GM19239 (cell line): ENCODE data around the gene SYNDIG1.
A peak's percentile ranks its signal among the peaks of the same experiment; 100 is the strongest.

Experiments
- DNase-seq: peaks from one replicate; pipeline ENCODE4 v3.0.0; 2011; ENCODE audit warnings: low spot score; ENCODE audit not compliant: insufficient read length
- FAIRE-seq: peaks from 2 replicates; lab custom pipeline; 2011; peaks lifted over from hg19 to GRCh38; lab: Jason Lieb, UNC

Gene SYNDIG1

GRCh38 chr20:24603454-24603853, 134.0 kb downstream of the SYNDIG1 start:
- DNase-seq = no peak
- FAIRE-seq = no peak

DNA sequence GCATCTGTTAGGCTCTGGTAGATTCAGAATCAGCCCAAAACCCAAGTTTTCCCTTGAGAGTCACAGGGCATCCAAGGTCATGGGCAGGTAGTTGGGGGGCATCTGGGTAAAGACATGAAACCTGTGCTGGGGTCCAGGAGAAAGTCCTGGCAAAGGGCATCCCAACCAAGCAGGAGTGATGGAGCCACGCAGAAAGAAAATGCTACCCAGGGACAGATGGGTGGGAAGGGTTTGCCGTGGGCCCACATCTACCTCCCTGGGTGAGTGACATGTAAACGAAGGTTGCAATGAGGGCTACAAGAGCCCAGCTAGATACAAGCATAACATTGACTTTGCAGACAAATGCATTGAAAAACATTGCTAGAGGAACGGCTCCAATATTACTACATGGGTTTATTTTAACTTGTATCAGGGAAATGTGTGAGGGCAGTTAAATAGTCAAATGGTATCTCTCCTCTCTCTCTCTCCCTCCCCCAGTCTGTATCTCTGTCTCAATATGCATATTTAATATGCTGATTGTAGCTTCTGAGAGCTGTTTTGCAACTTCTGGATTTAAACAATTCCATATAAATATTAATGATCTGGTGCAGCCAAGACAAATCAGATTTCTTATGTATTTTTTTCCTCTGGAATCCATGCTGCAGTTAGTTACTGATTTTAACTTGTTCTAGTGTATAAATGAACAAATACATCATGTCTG, 135.7 kb downstream of the SYNDIG1 start:
- no peak for DNase-seq
- no peak for FAIRE-seq

GRCh38 chr20:24605937-24606455, 136.6 kb downstream of the SYNDIG1 start:
- FAIRE-seq (no peak), DNase-seq (no peak)

GRCh38 chr20:24607402-24607801, 138.0 kb downstream of the SYNDIG1 start:
- no peak for DNase-seq
- no peak for FAIRE-seq

- DNase-seq = no peak
- FAIRE-seq = peak; percentile 28
Measured at GRCh38 chr20:24608926-24609667, 139.7 kb downstream of the SYNDIG1 start.

DNA sequence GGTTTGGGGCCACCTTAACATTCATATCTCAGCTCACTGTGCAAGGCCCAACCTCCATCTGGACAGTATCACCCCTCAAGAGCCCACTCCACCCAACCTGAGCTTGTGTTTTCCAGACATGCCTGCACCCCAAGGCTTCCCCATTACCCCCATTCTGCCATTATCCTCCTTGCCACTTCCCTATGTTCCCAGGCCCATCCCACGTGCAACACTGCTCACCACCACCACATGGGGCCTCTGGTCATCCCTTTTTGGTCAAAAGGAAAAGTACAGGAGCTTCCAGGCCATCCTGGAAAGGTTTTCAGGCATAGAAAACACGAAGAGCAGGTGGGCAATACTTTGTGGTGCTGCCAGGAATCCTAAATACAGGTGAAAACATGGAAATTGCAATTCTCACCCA, 140.3 kb downstream of the SYNDIG1 start:
- FAIRE-seq = no peak

DNA sequence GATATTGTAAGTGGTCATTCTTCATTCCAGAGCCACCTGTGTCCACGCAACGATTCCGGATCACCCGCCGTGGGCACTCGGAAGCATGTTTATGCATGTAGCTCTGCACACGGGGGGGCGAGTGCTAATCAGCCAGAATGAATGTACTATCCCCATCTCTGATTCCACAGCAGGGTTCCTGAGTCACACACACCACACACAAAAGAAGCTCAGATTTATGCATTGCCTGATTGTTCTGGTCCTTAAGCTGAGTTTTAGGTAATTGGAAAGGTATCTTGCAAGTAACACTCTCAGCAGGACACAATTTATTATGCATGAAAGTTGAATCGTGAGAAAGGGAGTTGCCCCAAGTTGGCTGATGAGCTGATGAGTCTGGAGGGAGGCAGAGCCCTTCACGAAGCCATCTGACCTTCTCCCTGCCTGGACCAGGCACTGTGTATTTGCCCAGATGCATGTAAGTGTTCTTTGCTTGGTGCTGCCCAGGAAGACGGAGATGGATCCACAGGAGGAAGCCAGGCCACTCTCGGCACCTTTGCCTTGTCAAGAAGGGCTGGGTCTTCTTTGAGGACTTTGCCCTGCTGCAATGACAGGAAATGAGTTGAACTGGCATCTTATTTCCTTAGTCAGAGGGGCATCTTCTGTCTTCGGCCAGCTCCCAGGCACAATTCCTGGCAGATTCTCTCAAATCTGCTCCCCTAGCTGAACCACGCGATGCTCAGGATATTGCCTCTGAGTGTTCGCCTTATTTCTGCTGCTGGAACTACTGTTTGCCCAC, 141.1 kb downstream of the SYNDIG1 start:
- FAIRE-seq (no peak), DNase-seq (no peak)

More for the DNA sequence above, 140.3 kb downstream of the SYNDIG1 start:
- DNase-seq = no peak

- no peak for FAIRE-seq
- DNase-seq = no peak
Measured at GRCh38 chr20:24611360-24612140, 142.1 kb downstream of the SYNDIG1 start.

DNA sequence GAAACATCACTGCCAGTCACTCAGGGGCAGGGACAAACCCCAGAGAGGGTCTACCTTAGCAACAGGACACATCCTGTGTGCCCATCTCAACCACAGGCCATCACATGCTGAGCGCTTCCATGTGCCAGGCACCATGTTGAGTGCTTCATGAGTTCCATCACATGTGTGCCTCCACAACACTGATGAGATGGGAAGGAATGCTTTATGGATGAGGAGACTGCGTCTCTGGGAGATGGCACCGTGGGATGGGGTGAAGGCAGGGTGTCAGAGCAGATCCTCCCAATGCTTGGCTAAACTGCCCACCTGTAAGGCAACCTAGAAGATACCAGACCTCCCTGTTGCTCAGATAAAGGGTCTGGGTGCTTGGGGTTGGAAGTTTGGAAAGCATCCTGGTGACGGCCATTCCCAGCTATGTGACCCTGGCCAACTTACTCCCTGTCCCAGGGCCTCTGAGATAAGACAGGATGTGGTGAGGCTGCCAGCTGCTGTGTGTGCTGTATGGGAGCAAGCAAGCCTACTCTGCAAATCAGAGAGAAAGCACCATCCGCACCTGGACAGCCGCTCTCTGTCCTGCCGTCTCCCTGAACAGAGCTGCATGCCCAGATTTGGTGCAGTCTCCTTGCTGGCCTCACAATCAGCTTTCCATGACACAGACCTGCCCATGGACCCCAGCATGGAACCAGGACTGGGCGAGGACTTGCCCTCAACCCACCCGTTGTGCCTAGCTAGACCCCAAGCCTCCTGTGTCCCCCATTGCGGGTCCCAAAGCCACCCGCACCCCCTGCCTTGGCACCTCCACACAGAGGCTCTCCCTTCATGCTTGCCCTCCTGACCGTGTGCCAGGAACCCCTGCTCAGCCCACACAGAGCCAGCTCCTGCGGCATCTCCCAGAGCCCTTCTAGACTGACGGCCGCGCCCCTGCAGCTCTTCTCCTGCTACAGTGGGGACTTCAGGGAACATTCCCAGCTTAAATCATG, 143.7 kb downstream of the SYNDIG1 start:
- DNase-seq = no peak
- FAIRE-seq = no peak

- DNase-seq (no peak), FAIRE-seq (no peak)
Measured at GRCh38 chr20:24614341-24614740, 144.9 kb downstream of the SYNDIG1 start.

- DNase-seq (no peak), FAIRE-seq (no peak)
Measured at GRCh38 chr20:24615353-24615752, 145.9 kb downstream of the SYNDIG1 start.

DNA sequence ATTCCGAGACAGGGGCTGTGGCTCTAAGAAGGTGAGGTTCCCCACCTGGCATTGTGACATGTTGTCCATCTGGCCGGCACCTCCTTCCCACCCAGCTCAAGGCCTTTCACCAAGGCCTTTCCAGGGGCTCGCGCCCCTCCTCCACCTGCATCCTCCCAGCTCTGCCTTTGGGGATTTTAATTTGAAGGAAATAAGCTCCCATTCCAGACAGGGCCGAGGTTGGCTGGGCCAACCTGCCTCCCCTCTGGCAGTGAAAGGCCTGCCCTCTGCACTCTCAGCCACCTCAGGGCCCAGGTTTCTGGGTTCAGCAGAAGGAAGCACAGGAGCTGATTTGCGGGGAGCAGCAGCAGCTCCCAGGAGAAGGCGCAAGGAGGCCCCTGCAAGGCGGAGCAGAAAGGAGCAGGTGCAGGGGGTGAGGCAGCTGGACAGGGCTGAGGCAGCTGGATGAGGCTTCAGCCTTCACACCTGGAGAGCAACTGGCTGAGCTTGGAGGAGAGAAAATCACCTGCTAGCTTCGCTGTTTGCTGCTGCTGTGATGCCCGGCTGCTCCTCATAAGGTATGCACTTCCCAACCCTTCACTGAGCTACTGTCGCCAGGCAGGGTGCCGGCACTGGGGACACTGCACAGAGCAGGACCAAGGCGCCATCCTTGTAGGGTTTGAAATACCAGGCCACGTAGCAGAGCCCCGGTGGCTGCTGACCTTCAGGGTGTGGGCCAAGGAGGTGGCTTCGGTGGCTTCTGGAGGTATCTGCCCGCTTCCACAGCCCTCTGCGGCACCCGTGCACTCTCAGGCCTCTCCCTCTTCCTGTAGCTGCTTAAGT, 147.0 kb downstream of the SYNDIG1 start:
- no peak for DNase-seq
- FAIRE-seq = no peak

DNA sequence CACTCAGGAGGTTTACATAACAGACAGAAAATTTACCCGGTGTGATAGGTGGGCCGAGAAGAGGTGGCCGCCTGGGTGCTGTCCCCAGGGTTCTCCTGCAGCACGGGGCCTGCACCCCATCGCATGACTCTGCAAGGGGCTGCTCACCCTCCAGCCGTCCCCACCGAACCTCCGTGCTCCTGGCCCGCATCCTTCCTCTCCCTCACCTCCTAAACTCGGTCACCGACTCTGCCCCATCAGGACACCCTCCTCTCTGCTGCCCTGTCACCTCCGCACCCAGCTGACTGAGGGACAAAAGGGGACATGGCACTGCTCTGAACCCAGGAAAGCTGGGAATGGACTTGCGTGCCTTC, 147.6 kb downstream of the SYNDIG1 start:
- no peak for FAIRE-seq
- no peak for DNase-seq

DNA sequence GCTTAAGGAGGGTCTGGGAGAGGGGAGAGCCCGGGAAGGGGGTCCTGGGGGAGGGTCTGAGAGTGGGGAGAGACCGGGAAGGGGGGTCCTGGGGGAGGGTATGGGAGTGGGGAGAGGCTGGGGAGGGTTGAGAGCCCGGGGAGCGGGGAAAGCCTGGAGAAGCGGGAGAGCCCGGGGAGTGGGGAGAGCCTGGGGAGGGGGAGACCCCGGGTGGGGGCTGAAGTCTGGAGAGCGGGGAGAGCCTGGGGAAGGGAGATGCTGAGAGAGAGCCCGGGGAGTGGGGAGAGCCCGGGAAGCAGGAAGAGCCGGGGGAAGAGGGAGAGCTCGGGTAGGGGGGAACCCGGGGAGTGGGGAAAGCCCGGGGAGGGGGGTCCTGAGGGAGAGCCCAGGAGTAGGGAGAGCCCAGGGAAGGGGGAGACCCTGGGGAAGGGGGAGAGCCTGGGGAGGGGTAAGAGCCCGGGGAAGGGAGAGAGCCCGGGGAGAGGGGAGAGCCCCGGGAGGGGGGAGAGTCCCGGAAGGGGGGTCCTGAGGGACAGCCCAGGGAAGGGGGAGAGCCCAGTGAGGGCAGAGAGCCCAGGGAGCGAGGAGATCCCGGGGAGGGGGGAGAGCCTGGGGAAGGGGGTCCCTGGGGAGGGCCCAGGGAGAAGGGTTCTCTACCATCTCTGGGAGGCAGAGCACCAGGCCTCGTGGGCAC, 148.5 kb downstream of the SYNDIG1 start:
- no peak for DNase-seq
- no peak for FAIRE-seq

- FAIRE-seq = no peak
- no peak for DNase-seq
Measured at GRCh38 chr20:24618739-24619138, 149.3 kb downstream of the SYNDIG1 start.

DNA sequence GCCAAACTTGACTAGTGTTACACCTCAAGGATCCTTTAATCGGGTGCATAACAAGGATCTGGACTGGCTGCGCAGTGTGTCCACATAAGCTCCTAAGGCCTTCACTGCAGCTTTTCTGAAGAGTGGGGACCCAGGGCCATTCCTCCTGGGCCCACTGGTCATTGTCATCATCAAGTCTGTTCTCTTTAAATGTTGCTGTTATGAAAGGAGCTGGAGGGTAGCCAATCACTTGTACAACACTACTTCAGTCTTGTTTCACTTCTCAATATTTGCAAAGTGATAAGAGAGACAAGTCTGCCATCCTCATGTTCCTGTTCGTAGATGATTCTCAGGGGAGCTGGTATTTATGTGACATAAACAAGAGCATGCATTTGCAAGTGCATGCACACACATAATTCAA, 149.8 kb downstream of the SYNDIG1 start:
- no peak for FAIRE-seq
- no peak for DNase-seq

GRCh38 chr20:24620937-24621519, 151.6 kb downstream of the SYNDIG1 start:
- DNase-seq (no peak), FAIRE-seq (no peak)
